HL-60 (cell line): Measurements from ENCODE around the gene HES7.

ENCODE experiments used
- POLR2AphosphoS5 ChIP-seq: IDR thresholded peaks from 2 replicates; pipeline ENCODE4 v1.6.1; 2012; ENCODE audit warnings: low read depth
- SPI1 ChIP-seq: IDR thresholded peaks from 2 replicates; pipeline ENCODE4 v1.6.1; 2012; ENCODE audit warnings: low read depth, mild to moderate bottlenecking, borderline replicate concordance
- TF ChIP-seq, protein P1 (sequence below): IDR thresholded peaks from one replicate; pipeline ENCODE4 v1.5.1; 2011; ENCODE audit warnings: low read length, control low read depth, inconsistent platforms; ENCODE audit not compliant: insufficient read depth

DNA sequence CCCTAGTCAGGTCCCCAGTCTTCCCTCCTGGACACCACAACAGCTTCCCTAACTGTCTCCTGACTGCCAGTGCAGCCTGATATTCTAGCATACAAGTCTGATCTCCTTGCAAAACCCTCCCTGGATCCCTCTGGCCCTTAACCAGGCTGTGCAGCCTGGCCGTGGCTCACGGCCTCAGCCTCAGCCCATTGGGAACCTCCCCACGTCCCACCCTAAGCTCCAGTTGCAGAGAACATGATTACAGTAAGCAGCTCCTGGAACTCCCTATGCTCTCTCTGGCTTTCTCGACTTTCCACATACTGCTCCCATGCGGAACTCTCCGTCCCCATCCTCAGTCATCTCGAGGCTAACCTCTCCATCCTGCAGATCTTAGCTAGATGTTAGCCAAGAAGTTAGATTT lies 49.4 kb downstream of the HES7 start:
- no peak for TF ChIP-seq SPI1
- TF ChIP-seq, protein P1, sequence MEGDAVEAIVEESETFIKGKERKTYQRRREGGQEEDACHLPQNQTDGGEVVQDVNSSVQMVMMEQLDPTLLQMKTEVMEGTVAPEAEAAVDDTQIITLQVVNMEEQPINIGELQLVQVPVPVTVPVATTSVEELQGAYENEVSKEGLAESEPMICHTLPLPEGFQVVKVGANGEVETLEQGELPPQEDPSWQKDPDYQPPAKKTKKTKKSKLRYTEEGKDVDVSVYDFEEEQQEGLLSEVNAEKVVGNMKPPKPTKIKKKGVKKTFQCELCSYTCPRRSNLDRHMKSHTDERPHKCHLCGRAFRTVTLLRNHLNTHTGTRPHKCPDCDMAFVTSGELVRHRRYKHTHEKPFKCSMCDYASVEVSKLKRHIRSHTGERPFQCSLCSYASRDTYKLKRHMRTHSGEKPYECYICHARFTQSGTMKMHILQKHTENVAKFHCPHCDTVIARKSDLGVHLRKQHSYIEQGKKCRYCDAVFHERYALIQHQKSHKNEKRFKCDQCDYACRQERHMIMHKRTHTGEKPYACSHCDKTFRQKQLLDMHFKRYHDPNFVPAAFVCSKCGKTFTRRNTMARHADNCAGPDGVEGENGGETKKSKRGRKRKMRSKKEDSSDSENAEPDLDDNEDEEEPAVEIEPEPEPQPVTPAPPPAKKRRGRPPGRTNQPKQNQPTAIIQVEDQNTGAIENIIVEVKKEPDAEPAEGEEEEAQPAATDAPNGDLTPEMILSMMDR: no peak
- TF ChIP-seq POLR2AphosphoS5: no peak
